Heart left ventricle (tissue), 16 donors: ENCODE results near the gene RACK1. TPM values are rescaled to one million over a fixed set of nuclear protein-coding genes. Genes with fewer than 3 reads are reported as not detected.
A peak's percentile ranks its signal among the peaks of the same experiment; 100 is the strongest.

Source experiments
- ATAC-seq, 4 donors: fragments of 200-7000 bp; cut with Tn5 transposase; one replicate each; pipeline ENCODE4 v1.9.1; 2020 to 2022; ENCODE audit warnings: moderate library complexity in 4 of 4, mild to moderate bottlenecking in 3 of 4, moderate number of reproducible peaks in 1 of 4
- DNase-seq, 5 donors: peaks; one replicate each; pipeline ENCODE4 v3.0.0-alpha.2; 2020
- H3K27ac ChIP-seq, 12 donors: fragments of 200-600 bp; sonication (generic) in 4 of 12; one replicate each; pipeline versions ENCODE4 v1.5.0 to v1.8.0; 2016 to 2022; ENCODE audit warnings: mild to moderate bottlenecking in 2 of 12
- H3K27me3 ChIP-seq, 9 donors: fragments of 200-600 bp; sonication (generic) in 2 of 9; one replicate each; pipeline versions ENCODE4 v1.5.1 to v1.8.0; 2016 to 2022; ENCODE audit warnings: mild to moderate bottlenecking in 3 of 9
- H3K36me3 ChIP-seq, 9 donors: fragments of 200-600 bp; sonication (generic) in 2 of 9; one replicate each; pipeline versions ENCODE4 v1.5.0 to v1.8.0; 2018 to 2022; ENCODE audit warnings: mild to moderate bottlenecking in 2 of 9
- H3K4me1 ChIP-seq, 12 donors: fragments of 200-600 bp; sonication (generic) in 4 of 12; one replicate each; pipeline versions ENCODE4 v1.5.0 to v1.8.0; 2016 to 2022; ENCODE audit warnings: mild to moderate bottlenecking in 3 of 12
- H3K4me3 ChIP-seq, 12 donors: fragments of 200-600 bp; sonication (generic) in 4 of 12; one replicate each; pipeline versions ENCODE4 v1.5.0 to v1.8.0; 2017 to 2022; ENCODE audit warnings: mild to moderate bottlenecking in 9 of 12, moderate library complexity in 4 of 12
- H3K9me3 ChIP-seq, 12 donors: fragments of 200-600 bp; sonication (generic) in 4 of 12; one replicate each; pipeline versions ENCODE4 v1.5.0 to v1.8.0; 2016 to 2022; ENCODE audit warnings: mild to moderate bottlenecking in 1 of 12
- POLR2A ChIP-seq, 2 donors: fragments of 450-650 bp; IDR thresholded peaks; one replicate each; pipeline ENCODE4 v1.6.1; 2017; ENCODE audit warnings: antibody characterized with exemption in 2 of 2, mild to moderate bottlenecking in 2 of 2, moderate library complexity in 2 of 2
- WGBS, 4 donors: extraction: QIAGEN DNeasy Blood & Tissue Kit in 2 of 4; methylation state at CpG; one replicate each; pipeline versions ENCODE4 v1.1.5 to v1.1.7; 2013 to 2018; 5-methylcytosine and 5-hydroxymethylcytosine counted together
- intact Hi-C, 10 donors: fragments of 100-400 bp; cut with DNase I; formaldehyde crosslinking; loops; one replicate each; pipeline versions ENCODE4 v1.11.1 to v1.14.2; 2022
- polyA plus RNA-seq, 2 donors: library from polyadenylated mRNA; stranded (reverse); fragments of 200-250 nt; gene quantifications; one replicate each; pipeline ENCODE4 v1.2.3, GENCODE V29; 2013
- total RNA-seq, 9 donors: library from RNA; depleted of rRNA in 2 of 9; stranded (reverse); fragments of >200 nt in 2 of 9; fragmentation: NEBNext Ultra II Directional in 3 of 9; extraction: Animal tissue kit (Norgen Biotek cat#: 25700) in 3 of 9; gene quantifications; one replicate each; pipeline versions ENCODE4 v1.1.0 to v1.2.4, GENCODE V29; 2016 to 2023
- TF ChIP-seq, protein P1 (sequence below), 12 donors: fragments of 200-600 bp; sonication (generic) in 4 of 12; IDR thresholded peaks; one replicate each; pipeline versions ENCODE4 v1.5.0 to v1.8.0; 2018 to 2022; ENCODE audit warnings: antibody characterized with exemption in 12 of 12, mild to moderate bottlenecking in 5 of 12
- donor health status: ischemic (EF 13 %, LVEDD 7.1; RV severe dilation, severe dysfunction).
- donor health status: healthy with polysubstance abuse.
- donor health status: DM: no; HTN: yes; CAD: no.
- donor health status: DM: no; HTN: no; CAD: no.
- donor health status: ischemic (EF 25% LVEDD 6.9; RV normal size, moderate dysfunction).
- donor health status: ischemic (EF 25% LVEDD 5.7; RV mildly dilated, moderate dysfunction).
- donor health status: healthy.
- donor health status: DM: yes; HTN: yes; CAD: no.
- donor health status: ischemic (EF 35%, LVEDD 5.7; RV mildly dilated, moderate dysfunction).
- donor health status: nonischemic (EF 11% LVEDD 7.7; RV severe dilation, severe dysfunction).
- donor health status: DM: yes; HTN: yes; CAD: no.
- donor health status: PGD.
- donor health status: ischemic (EF 29% LVEDD 5.4; RV normal size, mild dysfunction).
- donor health status: nonischemic (EF 23%, LVEDD 6.1; RV moderate dilation, normal function).

Gene RACK1
- total and polyA plus RNA-seq, 11 donors = 560 to 2,287 (median 862) TPM

DNA sequence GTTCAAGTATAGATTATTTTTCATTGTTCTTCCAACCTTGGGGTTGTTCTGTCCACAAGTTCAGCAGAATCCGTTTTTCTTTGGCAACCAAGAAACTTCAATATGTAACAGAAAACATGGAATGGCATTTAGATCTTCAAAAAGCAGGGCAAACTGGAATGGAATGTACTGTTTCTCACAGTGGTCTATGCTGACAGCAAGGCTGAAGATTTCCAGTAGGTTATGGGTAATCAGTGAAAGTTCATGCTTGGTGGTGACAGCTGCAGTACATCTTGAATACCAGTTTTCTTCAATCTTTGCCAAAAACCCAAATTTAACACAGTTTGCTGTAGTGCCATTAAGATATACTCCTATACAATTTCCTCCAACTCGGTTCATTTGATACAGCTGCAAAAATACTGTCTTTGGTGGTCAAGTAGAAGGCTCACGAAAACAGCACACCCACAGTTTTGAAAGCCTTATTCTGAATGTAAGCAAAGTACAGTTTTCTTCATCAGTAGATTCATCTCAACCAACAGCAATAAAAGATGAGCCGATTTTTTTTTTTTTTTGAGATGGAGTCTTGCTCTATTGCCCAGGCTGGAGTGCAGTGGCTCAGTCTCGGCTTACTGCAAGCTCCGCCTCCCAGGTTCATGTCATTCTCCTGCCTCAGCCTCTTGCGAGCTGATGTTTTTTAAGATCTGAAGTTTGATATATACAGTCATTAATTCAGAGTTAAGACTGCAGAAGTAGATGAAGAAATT lies 12.3 kb upstream of the RACK1 start:
- WGBS, 4 donors = 69 to 79% (median 73%) methylated on average over 7 of the region's 7 CpGs
- H3K36me3 ChIP-seq = peaks cover 0 to 59% (median 48%) of the 10 kb centered on the region in 9 donors
- ATAC-seq = no peak

DNA sequence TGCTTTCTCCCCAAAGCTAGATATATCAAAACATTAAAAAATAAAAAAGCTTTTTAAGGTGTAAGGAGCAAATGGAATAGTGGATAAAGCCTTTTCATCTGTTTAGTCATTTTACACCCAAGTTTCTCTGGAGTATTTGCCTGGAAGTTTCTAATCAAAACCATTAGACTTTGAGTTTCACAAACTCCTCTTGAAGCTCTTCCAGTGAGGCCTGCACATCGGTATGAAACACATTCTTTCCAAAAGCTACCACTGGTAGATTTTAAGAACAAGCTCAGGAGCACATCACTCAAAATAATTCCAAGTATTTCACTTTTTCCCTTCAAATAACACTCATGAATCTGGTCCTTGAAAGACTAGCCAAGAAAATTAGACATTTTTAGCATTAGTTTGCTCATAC lies 11.6 kb upstream of the RACK1 start:
- peaks cover 0 to 59% (median 48%) of the 10 kb centered on the region in 9 donors for H3K36me3 ChIP-seq
- intact Hi-C loops = no loop called here
- H3K27ac ChIP-seq = no peak overlapping the region
- WGBS, 4 donors = 25 to 36% (median 28%) methylated on average over 1 of the region's 1 CpG
- no peak overlapping the region for H3K4me3 ChIP-seq
- ATAC-seq (no peak), DNase-seq (no peak)
- no peak for TF ChIP-seq POLR2A (IDR thresholded peaks at IDR 0.05)
- TF ChIP-seq, protein P1, sequence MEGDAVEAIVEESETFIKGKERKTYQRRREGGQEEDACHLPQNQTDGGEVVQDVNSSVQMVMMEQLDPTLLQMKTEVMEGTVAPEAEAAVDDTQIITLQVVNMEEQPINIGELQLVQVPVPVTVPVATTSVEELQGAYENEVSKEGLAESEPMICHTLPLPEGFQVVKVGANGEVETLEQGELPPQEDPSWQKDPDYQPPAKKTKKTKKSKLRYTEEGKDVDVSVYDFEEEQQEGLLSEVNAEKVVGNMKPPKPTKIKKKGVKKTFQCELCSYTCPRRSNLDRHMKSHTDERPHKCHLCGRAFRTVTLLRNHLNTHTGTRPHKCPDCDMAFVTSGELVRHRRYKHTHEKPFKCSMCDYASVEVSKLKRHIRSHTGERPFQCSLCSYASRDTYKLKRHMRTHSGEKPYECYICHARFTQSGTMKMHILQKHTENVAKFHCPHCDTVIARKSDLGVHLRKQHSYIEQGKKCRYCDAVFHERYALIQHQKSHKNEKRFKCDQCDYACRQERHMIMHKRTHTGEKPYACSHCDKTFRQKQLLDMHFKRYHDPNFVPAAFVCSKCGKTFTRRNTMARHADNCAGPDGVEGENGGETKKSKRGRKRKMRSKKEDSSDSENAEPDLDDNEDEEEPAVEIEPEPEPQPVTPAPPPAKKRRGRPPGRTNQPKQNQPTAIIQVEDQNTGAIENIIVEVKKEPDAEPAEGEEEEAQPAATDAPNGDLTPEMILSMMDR (IDR thresholded peaks at IDR 0.05) = no peak
- H3K9me3 ChIP-seq = no peaks in the 10 kb centered on the region
- peaks cover 5 to 96% (median 74%) of the 10 kb centered on the region in 12 donors for H3K4me1 ChIP-seq
- H3K27me3 ChIP-seq = no peaks in the 10 kb centered on the region

More for the DNA sequence above, 12.3 kb upstream of the RACK1 start:
- intact Hi-C loops = no loop called here
- no peaks in the 10 kb centered on the region for H3K9me3 ChIP-seq
- DNase-seq = no peak
- H3K27me3 ChIP-seq = no peaks in the 10 kb centered on the region
- peaks cover 5 to 91% (median 70%) of the 10 kb centered on the region in 12 donors for H3K4me1 ChIP-seq
- TF ChIP-seq POLR2A (IDR thresholded peaks at IDR 0.05) = no peak
- TF ChIP-seq, protein P1 (IDR thresholded peaks at IDR 0.05) = no peak
- no peak overlapping the region for H3K27ac ChIP-seq
- H3K4me3 ChIP-seq = no peak overlapping the region

DNA sequence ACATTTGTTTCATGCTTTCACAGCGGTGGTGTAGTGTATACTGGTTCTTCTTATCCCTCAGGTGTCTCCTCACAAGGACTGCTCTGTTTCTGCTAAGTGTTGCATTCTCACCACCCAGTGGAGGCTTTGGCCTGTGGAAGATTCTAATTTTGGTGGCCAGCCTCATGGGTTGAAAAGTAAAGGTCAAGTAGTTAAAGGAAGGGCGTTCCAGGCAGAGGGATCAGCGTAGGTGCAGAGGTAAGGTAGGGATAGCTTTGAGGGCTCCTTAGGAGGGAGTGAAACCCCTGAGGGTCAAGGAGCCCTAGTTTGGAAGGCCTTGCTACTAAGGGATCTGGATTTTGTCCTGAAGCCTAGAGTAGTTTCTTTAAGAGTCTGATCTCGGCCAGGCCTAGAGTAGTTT lies 4.6 kb upstream of the RACK1 start:
- WGBS, 4 donors = 65 to 76% (median 70%) methylated on average over 4 of the region's 4 CpGs
- no peaks in the 10 kb centered on the region for H3K27me3 ChIP-seq
- H3K36me3 ChIP-seq = peaks cover 0 to 21% (median 12%) of the 10 kb centered on the region in 9 donors
- no peak for DNase-seq
- TF ChIP-seq POLR2A (IDR thresholded peaks at IDR 0.05) = no peak
- TF ChIP-seq, protein P1 (IDR thresholded peaks at IDR 0.05) = no peak
- intact Hi-C loops = loop anchor here in 1 of 10 donors (10.0 kb wide), 1 partner anchor 443 kb away; the partner anchor contains the start of gene MGAT1
- no peak for ATAC-seq
- H3K27ac ChIP-seq = peak overlapping the region in 11 of 12 donors; percentile 48 to 99 (median 96)
- no peaks in the 10 kb centered on the region for H3K9me3 ChIP-seq
- H3K4me1 ChIP-seq = peaks cover 0 to 82% (median 59%) of the 10 kb centered on the region in 12 donors
- H3K4me3 ChIP-seq = peak overlapping the region in 11 of 12 donors; percentile 65 to 89 (median 80)

DNA sequence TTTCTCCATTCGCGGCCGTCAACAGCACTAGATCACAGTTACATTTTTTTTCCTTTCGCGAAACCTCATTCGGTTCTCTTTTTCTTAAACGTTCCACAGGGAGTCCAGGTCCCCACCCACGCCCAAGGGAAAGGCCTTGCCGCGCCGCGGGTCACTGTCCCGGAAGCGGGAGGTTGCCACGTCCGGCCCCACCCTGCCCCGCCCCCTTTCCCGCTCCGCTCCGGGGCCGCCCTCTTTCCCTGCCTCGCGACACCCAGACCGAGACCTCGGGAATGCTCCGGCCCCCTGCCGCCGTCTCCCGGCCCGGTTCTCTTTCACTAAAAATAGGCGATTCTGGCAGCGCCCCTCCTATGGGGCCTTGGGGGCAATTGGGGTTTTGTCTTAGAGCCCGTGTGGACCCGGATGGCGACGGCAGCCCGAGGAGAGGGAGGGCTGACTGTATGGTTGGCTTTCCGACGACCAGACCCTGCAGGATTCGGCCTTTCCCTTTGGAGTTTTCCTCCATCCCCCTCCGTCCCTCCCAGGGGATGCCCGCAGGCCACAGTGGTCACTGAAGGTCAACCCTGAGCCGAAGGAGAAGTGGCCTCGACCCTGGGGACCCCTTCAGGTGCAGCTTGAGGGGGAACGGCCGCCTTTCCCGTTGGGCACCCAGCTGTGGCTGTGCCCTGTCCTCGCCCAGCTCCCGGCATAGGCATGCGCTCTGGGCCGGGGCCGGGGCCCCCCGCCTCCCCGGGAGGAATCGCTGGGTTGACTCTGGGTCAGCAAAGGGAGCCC lies 2.8 kb upstream of the RACK1 start:
- DNase-seq = peak; percentile 92 to 95 (median 94)
- WGBS, 4 donors = 0 to 1% (median 0%) methylated on average over 51 to 55 of the region's 55 CpGs

More for the DNA sequence above, 2.8 kb upstream of the RACK1 start:
- Histone ChIP-seq H3K27ac (peak overlapping the region; percentile 92 to 99 (median 96)), H3K4me1 (peaks cover 3 to 81% (median 60%) of the 10 kb centered on the region in 12 donors), H3K36me3 (peaks cover 0 to 19% (median 7%) of the 10 kb centered on the region in 9 donors), H3K27me3 (no peaks in the 10 kb centered on the region), H3K4me3 (peak overlapping the region; percentile 54 to 89 (median 80)), H3K9me3 (no peaks in the 10 kb centered on the region)
- peak; percentile 21 to 58 for TF ChIP-seq POLR2A (IDR thresholded peaks at IDR 0.05)
- TF ChIP-seq, protein P1 (IDR thresholded peaks at IDR 0.05) = peak in 3 of 12 donors; percentile 7 to 11 (median 7)
- intact Hi-C loops = loop anchor here in 4 of 10 donors (2.0 to 10.0 kb wide), 2 partner anchors 14 to 442 kb away; partner anchors contain the start of genes TRIM52 (in 4 of the 4) and MGAT1 (in 1 of the 4)
- peak; percentile 78 to 88 (median 86) for ATAC-seq
